ENCODE results near the gene KAZN. TPM values are rescaled to one million over a fixed set of nuclear protein-coding genes. Genes with fewer than 3 reads are reported as not detected.

The KAZN gene
- total RNA-seq, 1 donor from 2014 or later, result 9.4 TPM

DNA sequence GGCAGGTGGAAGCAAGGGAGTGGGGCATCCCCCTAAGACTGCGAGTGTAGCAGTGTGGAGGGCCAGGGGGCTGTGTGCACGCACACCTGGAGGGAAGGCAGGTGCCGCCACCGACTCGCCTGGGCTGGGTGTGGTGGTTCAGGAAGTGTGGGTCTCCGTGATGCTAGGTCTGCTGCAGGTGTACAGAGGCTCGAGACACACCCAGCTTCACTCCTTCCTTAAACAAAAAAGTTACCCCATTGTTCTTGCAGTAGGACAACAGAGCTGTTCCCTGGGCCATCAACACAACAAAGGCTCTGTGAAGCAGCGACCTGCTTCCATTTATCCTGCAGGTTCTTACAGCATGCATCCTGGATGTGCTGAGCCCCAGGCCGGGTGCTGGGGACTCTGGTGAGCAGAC, 454.7 kb downstream of the KAZN start:
- no peak for DNase-seq (ENCODE audit: low spot score)

DNA sequence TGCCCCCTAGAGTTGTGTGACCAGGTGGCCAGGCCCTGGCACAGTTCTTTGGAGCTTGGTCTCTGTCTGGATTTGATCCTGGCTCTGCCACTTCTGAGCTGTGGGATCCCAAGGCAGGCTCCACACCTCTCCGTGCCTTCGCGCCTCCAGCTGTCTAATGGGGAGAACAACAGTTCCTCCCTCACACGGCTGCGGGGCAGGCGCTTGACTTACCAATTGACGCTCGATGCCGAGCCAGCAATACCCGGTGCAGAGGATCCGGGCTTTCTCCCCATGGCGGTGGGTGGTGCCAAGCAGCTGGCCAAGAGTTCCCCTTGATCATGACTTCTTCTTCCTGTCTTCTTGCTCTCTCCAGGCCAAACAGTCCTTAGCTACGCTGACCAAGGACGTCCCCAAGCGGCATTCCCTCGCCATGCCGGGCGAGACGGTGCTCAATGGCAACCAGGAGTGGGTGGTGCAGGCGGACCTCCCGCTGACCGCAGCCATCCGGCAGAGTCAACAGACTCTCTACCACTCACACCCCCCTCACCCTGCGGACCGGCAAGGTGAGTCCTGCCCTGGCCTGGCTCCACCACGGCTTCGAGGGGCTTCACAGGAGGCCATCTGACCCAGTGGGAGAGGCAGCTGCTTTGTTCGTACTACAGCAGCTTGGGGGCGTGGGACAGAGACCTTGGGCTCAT, 457.4 kb downstream of the KAZN start:
- DNase-seq (ENCODE audit: low spot score), result no peak

DNA sequence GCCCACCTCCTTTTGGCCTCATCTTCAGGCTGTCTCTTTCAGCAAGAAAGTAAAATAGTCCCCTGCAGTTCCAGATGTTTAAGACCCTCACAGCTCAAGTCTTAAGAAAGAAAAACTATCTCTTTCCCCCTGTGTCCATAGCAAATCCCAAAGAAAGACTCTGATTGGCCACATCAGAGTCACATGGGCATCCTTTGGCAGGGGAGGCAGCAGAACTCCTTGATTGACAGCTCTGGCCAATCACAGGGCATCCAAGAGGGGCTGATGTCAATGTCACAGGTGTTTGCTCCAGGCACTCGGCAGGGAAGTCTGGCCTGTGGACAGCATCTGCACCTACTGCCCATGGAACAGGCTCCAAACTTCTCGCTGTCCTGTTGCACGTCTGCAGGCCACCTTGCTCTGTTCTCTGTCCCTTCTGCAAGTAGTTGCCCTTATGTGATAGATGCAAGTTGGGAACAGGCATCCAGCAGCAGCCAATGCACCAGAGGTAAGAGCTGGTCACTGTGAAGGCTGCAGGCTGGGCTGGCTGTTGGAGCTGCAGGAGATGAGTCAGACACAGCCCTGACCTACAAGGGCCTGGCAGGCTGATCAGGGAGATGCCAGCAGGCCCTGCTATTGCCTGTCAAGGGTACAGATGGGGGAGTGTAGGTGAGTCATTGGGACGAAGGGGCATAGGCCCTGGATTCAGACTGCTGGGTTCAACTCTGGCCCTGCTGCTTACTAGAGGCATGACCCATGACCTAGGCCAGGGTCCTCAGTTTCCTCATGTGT, 458.2 kb downstream of the KAZN start:
- no peak for DNase-seq (ENCODE audit: low spot score)

DNA sequence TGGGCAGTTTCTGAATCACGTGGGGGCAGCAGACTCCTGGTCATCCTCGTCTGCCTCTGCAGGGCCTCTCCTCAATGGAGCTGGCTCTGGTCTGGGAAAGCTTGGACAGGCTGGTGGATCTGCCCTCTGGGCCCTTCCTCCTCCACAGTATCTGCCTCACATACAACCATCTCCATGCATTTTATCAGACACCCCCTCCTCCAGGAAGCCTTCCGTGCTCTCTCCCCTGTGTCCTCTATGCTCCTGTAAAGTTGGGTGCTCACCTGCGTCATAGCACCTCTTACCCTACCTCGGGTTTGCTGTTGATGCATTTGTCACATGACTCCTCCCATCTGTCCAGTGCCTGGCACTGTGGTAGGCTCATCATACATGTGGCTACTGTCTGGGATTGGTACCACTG, 459.3 kb downstream of the KAZN start:
- no peak for DNase-seq (ENCODE audit: low spot score)

DNA sequence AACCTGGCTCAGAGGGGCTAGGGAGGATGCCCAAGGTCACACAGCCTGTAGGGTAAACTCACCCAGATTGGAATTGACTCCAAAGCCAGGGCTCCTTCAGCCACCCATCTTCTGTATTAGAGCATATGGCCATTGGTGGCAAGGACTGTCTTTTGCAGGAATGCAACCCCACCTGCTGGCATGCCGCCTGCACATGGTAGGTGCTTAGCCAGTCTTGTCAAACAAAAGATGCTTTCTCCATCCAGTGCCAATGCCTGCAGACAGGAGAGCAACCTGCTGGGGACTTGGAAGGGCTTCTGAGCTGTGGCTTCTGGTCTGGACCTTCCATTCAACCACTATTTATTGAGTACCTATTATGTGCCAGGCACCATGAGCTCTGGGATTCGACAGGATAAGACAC, 459.8 kb downstream of the KAZN start:
- DNase-seq (ENCODE audit: low spot score), result no peak

DNA sequence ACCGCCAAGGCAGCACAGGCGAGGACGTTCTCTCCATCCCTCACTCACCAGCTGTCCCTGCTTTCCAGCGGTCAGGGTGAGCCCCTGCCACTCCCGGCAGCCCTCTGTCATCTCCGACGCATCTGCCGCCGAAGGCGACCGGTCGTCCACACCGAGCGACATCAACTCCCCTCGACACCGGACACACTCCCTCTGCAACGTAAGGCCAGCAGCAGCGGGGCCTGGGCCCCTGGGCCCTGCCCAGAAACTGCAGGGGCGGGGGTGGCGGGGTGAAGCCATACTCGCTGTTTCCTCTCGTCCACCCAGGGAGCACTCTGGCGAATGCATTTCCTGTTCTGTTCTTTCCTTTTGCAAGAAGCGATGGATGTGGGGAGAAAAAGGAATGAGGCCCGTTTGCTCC, 461.6 kb downstream of the KAZN start:
- no peak for DNase-seq (ENCODE audit: low spot score)

DNA sequence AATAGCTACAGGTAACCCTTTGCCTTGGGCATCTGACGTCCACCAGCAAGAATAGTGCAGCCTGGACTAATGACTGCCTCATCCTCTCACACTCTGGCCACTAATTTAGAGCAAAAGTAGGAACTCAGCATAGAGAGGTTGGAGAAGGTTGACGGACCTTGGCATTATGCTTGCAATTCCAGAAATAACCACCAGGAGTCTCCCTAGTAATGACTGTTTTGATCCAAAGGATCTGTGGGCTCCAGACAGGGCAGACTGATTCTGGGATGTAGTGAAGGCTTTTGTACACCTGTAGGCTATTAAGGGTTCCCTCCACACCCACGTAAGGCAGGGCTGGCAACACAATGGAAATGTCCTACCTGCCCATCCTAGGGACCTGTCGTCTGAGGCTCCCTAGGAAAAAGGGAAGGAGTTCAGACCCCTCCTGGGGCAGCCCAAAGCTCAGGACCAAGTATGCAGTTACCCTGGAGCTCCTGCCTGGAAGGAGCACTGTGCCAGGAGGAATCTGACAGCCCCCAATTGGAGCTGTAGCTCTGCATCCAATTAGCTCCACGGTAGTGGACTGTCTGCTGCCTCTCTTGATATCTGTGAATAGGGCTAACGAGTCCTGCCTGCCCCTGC, 464.1 kb downstream of the KAZN start:
- DNase-seq (ENCODE audit: low spot score), result no peak

DNA sequence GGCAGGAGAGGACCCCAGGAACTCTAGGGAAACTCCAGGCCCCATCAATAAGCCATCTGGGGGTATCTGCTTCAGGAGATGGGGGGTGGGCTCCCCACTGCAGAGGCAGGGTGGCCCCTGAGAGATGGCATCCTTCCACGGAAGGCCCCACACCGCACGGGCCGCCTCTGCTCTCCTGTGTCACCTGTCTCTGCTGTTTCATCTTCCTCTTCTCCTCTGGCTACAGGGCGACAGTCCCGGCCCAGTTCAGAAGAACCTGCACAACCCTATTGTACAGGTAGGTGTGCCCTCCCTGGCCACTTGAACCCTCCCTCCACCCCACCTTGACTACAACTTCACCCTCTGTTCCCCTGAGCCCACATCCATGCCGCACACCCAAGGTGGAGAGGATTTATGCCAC, 464.9 kb downstream of the KAZN start:
- DNase-seq (ENCODE audit: low spot score), result no peak

DNA sequence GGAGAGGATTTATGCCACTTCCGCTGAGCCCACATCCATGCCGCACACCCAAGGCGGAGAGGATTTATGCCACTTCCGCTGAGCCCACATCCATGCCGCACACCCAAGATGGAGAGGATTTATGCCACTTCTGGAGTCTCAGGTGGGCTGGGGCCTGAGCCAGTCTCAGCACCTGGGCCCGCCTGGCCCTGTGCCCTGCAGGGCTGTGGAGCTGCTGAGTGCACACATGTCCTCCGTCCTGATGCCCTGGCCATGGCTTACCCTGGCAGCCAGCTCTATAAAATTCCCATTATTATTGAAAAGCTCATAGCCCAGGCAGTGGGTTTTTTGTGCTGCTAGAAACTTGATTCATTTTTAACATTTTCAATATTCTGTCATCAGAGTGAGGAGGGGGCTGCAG, 465.3 kb downstream of the KAZN start:
- no peak for DNase-seq (ENCODE audit: low spot score)

DNA sequence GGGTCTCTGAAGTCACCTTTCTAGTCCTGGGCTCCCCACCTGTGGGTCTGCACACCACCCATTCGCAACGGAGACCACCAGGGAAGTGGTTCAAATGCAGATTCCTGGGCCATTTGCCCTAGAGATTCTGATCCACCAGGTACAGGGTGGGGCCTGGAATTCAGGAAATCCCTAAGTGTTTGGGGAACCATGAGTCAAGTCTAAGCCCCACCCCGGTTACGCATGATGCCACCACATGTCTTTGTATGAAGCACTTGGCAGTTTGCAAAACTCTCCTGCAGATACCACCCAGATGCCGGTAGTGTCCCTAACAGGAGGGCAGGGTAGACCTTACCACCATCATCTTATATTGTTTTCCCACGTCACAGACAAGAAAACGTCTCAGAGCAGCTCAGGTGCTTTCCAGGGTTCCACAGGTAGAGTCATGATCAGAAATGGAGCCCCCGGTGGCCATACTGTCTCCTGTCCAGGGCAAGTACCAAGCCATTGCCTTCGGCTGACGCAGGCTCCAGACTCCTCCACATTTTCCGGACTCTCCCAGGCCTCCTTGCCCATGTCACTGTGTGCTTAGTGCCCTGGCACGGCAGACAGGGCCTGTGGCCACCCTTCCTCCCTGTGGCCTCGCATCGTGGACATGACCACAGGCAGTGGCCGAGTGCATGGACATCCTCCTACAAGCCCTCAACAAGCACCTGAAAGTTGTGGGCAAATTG, 465.9 kb downstream of the KAZN start:
- no peak for DNase-seq (ENCODE audit: low spot score)

DNA sequence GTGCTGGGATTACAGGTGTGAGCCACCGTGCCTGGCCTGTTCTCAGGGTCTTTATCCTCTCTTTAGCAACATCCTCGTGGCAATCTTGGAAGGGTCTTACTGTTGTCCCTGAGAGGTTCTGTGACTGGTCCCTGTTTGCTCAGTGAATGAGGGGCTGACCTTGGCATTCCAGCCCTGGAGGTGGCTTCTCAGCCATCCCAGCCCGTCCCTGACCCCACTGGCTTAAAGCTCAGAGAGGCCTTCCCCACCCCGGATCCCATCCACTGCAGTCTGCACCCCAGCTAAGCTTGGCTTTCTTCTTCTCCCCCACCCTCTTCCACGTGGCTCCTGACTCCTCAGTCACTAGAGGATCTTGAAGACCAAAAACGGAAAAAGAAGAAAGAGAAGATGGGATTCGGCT, 466.8 kb downstream of the KAZN start:
- no peak for DNase-seq (ENCODE audit: low spot score)

DNA sequence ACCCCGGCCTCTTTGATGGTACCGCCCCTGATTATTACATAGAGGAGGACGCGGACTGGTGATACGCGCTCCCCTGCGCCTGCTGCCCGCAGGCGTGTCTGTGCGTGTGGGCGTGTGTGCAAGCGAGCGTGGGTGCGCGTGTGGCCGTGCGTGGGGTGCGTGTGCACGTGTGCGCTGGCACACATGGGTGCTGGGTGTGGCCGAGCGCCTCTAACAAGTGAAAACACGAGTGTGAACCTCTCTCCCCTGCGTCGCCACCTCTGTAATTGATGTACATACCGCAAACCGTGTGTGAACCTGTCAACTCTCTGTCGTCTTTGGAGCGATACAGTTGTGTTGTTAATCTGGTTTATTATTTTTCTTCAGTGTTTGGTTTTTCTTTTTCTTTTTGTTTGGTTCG, 467.3 kb downstream of the KAZN start:
- no peak for DNase-seq (ENCODE audit: low spot score)

DNA sequence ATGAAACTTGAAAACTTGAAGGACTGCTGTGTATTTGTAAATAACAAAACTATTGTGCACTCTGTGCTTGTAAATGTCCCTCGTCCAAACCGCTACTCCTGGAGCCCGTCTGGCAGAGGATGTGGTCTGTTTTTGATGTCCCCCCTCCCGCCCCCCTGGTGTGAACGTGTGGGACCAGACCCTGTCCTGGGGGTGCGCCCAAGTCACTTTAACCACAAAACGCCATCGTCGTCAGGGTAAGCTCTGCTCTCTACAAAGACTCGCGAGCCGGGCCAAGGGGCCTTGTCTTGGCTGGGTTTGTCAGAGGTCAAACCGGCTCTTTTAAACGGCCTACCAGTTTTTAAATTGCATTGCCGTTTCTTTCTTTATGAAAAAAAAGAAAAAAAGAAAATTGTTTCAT, 467.7 kb downstream of the KAZN start:
- DNase-seq (ENCODE audit: low spot score), result no peak

DNA sequence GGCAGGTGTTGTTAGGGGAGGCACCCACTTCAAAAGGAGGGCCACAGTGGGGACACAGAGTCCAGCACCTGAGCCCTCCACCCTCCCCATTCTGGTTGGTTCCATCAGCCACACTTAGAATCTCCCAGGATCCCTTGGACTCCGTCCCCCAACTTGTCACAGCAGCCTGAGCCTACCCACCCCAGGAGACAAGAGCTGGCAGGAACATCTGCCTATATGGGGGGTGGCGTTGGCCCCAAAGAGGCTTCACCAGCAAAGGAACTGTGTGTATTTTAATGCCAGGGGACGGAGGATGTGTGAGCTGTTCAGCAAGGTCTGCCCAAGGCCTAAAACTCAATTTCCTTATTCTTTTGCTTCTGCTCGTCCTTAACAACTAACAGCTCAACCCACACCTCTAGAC, 468.7 kb downstream of the KAZN start:
- no peak for DNase-seq (ENCODE audit: low spot score)

DNA sequence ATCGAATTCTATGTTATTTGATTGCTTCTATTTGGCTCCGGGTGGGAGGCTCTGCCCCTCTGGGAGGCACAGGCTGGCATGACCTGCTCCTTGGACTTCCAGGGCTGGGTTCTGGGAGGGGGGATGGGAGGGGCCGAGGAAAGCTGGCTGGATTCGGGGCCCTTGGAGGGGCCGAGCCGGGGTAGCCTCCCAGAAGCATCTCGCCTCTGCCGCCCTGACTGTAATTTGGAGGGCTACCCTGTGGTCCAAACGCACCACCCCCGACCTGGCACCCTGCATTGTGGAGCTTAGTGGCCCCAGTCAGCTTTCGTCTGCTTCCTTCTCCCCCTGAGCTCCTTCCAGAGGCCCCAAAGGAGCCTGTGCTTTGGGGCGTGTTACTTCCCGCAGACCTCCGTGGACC, 469.7 kb downstream of the KAZN start:
- no peak for DNase-seq (ENCODE audit: low spot score)

DNA sequence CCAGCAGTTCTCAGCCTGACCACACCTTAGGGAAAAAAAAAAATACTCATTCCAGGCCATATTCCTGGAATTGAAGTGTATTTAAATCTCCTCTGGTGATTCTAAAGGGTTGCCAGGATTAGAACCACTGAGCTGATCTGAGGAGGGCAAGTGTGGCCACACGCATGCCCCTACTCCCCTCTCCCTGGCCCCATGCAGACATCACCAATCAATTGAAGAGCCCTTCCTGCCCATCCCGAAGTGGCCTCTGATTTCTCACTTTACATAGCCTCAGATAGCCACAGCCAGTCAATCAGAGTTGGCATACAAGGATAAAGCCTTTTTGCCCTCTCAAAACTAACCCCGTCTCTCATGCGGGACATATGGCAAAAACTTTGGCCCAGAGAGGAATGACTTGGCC, 470.5 kb downstream of the KAZN start:
- no peak for DNase-seq (ENCODE audit: low spot score)

DNA sequence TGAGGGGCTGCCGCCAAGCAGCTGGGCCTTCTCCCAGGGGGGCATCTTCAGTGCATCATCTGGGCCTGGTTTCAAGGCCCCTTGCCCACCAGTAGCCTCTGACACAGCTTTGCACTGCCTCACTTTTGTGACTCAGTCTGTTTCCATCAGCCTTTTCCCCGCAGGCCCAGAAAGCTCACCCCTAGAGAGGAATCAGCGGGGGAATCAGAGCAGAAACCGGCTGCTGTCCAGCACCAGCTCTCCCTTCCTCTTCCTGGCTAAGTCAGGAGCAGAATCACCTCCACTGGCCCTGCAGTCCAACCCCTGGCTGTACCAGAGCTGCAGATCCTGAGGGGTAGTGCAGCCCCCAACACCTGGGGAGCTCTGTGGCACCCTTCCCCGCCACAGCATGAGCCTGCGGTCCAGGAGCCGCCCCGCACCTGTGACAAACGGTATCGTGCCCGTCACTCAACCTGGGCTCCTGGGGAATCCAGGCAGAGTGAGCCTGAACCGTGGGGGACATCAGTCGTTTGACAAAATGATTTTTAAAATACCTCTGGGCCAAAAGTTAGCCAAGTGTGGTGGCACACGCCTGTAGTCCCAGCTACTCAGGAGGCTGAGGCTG, 471.8 kb downstream of the KAZN start:
- no peak for DNase-seq (ENCODE audit: low spot score)

DNA sequence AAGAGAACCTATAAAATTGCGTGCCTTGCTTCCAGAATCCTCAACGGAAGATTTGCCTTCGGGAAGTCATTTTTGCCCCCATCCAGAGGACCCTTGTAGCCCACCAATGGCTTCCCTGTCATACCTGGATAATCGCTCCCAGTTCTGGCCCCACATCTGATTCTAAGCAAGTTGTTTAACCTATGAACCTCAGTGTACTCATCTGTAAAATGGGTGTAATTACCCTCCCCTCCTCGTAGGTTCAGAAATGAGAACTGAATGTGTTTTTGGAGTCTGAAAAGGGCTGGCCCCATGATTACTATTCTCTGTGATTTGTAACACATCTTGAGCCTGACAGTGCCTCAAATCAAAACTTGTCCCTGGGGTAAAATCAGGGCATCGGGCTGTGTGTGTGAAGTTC, 473.5 kb downstream of the KAZN start:
- DNase-seq (ENCODE audit: low spot score), result no peak

DNA sequence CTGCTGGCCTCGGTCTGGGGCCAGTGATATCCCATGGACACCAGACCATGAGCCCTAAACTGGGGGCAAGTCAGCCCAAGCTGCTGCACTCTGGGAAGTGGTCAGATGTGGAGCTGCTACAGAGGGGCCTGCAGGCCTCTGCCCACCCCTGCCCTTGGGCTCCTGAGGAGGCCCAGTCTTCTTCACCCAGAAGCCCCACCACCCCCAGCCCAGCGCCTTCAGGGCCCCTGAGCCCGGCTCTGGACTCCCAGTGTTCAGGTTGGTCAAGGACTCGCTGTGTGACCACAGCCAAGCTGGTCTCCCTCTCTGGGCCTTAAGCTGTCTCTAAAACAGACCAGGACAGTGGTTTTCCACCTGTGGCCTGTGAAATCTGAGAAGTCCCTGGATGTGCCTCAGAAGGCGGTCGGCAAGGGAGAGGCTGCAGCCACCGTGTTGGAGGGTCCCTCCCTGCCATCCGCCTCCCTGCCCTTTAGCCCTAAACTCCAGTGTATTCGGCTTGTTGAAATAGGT, 475.4 kb downstream of the KAZN start:
- no peak for DNase-seq (ENCODE audit: low spot score)

DNA sequence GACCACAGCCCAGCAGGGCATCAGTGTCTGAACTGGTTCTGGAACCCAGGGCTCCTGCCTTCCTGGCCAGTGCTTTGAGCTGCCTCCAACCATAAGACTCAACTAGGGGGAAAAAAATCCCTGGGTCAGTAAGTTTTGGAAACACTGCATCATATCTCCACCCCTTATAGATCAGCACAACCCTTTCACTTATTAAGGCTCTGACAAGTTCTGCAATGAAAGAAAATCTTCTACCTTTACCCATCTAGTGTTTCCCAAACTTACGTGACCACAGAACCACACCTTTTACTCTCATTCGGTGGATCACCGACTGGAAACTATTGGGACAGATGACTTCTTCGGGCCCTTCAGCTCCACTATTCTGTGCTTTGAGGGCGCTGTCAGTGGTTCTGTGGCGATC, 476.7 kb downstream of the KAZN start:
- no peak for DNase-seq (ENCODE audit: low spot score)

DNA sequence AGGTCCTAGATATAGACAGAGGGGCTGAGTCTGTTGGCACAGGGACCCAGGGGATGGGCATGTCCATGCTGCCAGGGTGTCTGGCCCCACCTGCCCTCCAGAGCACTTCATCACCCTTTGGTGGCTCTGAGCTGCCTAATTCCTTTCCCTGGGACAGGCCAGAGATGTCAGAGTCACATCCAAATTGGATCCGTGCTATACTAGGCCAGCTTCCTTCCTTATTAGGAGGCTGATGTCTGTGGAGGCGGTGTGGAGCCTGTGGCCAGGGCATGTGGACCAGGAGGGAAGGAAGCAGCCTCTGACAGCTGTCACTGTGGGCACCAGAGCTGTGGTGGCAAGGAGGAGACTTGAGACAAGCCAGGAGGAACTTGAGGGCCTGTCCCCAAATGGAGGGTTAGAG, 477.3 kb downstream of the KAZN start:
- DNase-seq (ENCODE audit: low spot score), result no peak

DNA sequence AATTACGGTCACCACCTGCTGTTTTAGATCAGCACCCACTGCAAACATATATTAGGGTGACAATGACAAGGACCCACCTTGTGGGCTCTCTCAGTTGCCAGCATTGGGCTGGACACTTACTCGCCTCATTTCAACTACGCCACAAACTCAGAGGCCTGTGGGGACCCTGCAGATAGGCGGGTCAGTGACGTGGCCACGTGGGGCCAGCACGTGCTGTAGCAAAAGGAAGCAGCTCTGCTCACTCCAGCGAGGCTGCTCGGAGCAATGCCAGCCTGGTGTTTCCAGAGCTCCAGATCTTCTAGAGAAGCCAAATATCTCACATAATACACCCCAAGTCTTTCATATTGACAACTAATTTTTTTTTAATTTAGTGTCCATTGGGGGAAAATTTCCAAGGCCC, 478.3 kb downstream of the KAZN start:
- no peak for DNase-seq (ENCODE audit: low spot score)
